Measurements from ENCODE around the gene CORO1C.

DNA sequence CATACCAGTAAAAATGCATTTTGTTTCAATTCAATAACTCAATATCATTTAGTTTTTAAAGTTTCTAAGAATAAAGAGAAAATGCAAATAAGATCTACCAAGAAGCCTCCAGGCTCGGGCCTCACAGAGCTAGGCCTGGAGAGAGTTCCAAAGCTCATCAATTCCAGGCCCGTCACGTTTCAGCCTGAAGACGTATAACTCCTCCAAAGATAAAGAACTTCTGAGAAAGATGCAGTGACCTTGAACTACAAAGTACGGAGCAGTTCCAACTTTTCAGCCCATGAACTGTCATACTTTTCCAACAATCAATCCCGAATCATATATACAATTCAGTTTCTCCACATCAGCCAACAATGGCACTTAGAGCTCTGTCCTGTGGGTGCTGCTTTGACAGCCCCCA is 17.8 kb downstream of the CORO1C start:
- TF ChIP-seq TCF7 (IDR thresholded peaks at IDR 0.05; ENCODE audit: borderline replicate concordance): no peak
- no peak for TF ChIP-seq TARDBP (IDR thresholded peaks at IDR 0.05)
